Heart right ventricle (tissue), 16 donors: ENCODE data around the gene SVIL. TPM values are rescaled to one million over a fixed set of nuclear protein-coding genes. Genes with fewer than 3 reads are reported as not detected.
A peak's percentile ranks its signal among the peaks of the same experiment; 100 is the strongest.

Experiments
- ATAC-seq, 8 donors: fragments of 200-7000 bp; cut with Tn5 transposase; one replicate each; pipeline ENCODE4 v1.9.1; 2020; ENCODE audit warnings: mild to moderate bottlenecking in 8 of 8, moderate library complexity in 8 of 8, moderate number of reproducible peaks in 1 of 8
- DNase-seq, 2 donors: peaks; one replicate each; pipeline ENCODE4 v3.0.0-alpha.2; 2020
- H3K27ac ChIP-seq, 10 donors: fragments of 200-600 bp; sonication (generic) in 2 of 10; one replicate each; pipeline versions ENCODE4 v1.5.0 to v1.8.0; 2020 to 2022; ENCODE audit warnings: mild to moderate bottlenecking in 3 of 10
- H3K27me3 ChIP-seq, 7 donors: fragments of 200-600 bp; one replicate each; pipeline ENCODE4 v1.8.0; 2021 to 2022; ENCODE audit warnings: mild to moderate bottlenecking in 2 of 7
- H3K36me3 ChIP-seq, 9 donors: fragments of 200-600 bp; sonication (generic) in 1 of 9; one replicate each; pipeline versions ENCODE4 v1.5.0 to v1.8.0; 2020 to 2022; ENCODE audit warnings: mild to moderate bottlenecking in 2 of 9
- H3K4me1 ChIP-seq, 9 donors: fragments of 200-600 bp; sonication (generic) in 1 of 9; one replicate each; pipeline versions ENCODE4 v1.5.0 to v1.8.0; 2020 to 2022; ENCODE audit warnings: mild to moderate bottlenecking in 4 of 9
- H3K4me3 ChIP-seq, 10 donors: fragments of 200-600 bp; sonication (generic) in 2 of 10; one replicate each; pipeline versions ENCODE4 v1.5.0 to v1.8.0; 2020 to 2022; ENCODE audit warnings: mild to moderate bottlenecking in 7 of 10, moderate library complexity in 2 of 10
- H3K9me3 ChIP-seq, 11 donors: fragments of 200-600 bp in 10 of 11; sonication (generic) in 2 of 11; one replicate each; pipeline versions ENCODE4 v1.5.0 to v1.8.0; 2013 to 2022; ENCODE audit warnings: mild to moderate bottlenecking in 2 of 11, control low read depth in 1 of 11, moderate library complexity in 1 of 11
- WGBS, 2 donors: extraction: QIAGEN DNeasy Blood & Tissue Kit; methylation state at CpG; one replicate each; pipeline ENCODE4 v1.1.7; 2013; ENCODE audit warnings: inconsistent platforms in 1 of 2; 5-methylcytosine and 5-hydroxymethylcytosine counted together
- intact Hi-C, 10 donors: fragments of 100-400 bp; cut with DNase I; formaldehyde crosslinking; loops; one replicate each; pipeline versions ENCODE4 v1.11.1 to v1.14.2; 2022
- polyA plus RNA-seq, 2 donors: library from polyadenylated mRNA; stranded (reverse); fragments of 200-250 nt; gene quantifications; one replicate each; pipeline ENCODE4 v1.2.3, GENCODE V29; 2013
- total RNA-seq, 10 donors: library from RNA; stranded (reverse); fragmentation: NEBNext Ultra II Directional in 3 of 10; extraction: Animal tissue kit (Norgen Biotek cat#: 25700) in 3 of 10; gene quantifications; one replicate each; pipeline versions ENCODE4 v1.2.1 to v1.2.4, GENCODE V29; 2021 to 2023
- TF ChIP-seq, protein P1 (sequence below), 9 donors: fragments of 200-600 bp; sonication (generic) in 2 of 9; IDR thresholded peaks; one replicate each; pipeline versions ENCODE4 v1.5.0 to v1.8.0; 2021 to 2022; ENCODE audit warnings: antibody characterized with exemption in 9 of 9, mild to moderate bottlenecking in 5 of 9, moderate library complexity in 1 of 9
- donor health status: Arrhythmogenic right ventricular cardiomyopathy.
- donor health status: ischemic (EF 13 %, LVEDD 7.1; RV severe dilation, severe dysfunction).
- donor health status: healthy with polysubstance abuse.
- donor health status: DM: no; HTN: yes; CAD: no.
- donor health status: DM: no; HTN: no; CAD: no.
- donor health status: ischemic (EF 25% LVEDD 6.9; RV normal size, moderate dysfunction).
- donor health status: ischemic (EF 25% LVEDD 5.7; RV mildly dilated, moderate dysfunction).
- donor health status: healthy.
- donor health status: DM: yes; HTN: yes; CAD: no.
- donor health status: Ischemic cardiomyopathy.
- donor health status: ischemic (EF 35%, LVEDD 5.7; RV mildly dilated, moderate dysfunction).
- donor health status: nonischemic (EF 11% LVEDD 7.7; RV severe dilation, severe dysfunction).
- donor health status: DM: yes; HTN: yes; CAD: no.
- donor health status: PGD.
- donor health status: ischemic (EF 29% LVEDD 5.4; RV normal size, mild dysfunction).
- donor health status: nonischemic (EF 23%, LVEDD 6.1; RV moderate dilation, normal function).

SVIL gene
- total and polyA plus RNA-seq, 12 donors, result 38.6 to 655 (median 450) TPM

DNA sequence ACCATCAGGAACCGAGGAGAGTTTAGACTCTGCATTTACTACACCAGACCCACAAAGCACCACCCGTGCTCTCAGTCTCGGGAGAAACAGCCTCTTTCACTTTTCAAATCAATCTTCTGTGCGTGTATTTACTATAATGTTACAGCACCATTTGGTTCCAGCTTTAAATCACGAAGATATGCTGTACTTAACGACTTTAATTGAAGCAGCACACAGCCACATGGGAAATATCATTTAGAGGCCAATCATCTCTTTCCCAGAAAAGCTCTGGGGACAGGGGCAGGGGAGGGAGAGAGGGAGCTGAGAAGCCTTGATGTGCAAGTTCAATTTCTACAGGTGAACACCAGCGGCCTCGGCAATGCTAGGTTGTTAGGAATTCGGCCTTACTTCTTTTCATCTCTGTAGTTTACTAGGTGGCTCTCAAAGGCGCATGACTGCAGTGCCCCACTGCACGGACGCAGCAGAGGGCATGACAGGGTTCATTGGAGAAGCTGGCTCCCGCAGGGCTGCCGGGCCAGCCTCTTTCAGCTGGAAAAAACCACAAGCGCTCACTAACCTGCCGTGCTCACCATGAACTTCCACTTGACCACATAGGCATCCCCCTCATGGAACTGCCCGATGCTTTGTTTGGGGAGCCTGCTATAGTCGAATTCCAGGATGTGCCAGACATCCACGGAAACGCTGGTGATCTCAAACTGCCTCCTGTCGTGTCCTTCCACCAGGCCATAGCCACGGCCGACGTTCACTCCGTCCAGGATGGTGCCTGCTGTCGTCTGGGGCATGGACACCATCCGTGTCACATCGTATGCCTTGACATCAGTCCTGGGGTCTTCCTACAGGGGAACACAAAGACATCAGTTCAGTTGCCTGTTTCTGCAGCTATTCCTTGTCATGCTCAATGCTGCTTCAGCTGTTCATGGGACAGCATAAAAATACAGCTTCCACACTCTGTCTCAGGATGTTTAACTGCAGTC lies 154.5 kb downstream of the SVIL start:
- H3K9me3 ChIP-seq, result no peaks in the 10 kb centered on the region
- H3K36me3 ChIP-seq, result peaks cover 0 to 96% (median 51%) of the 10 kb centered on the region in 9 donors
- DNase-seq (no peak), ATAC-seq (no peak)
- intact Hi-C loops, result no loop called here
- TF ChIP-seq, protein P1, sequence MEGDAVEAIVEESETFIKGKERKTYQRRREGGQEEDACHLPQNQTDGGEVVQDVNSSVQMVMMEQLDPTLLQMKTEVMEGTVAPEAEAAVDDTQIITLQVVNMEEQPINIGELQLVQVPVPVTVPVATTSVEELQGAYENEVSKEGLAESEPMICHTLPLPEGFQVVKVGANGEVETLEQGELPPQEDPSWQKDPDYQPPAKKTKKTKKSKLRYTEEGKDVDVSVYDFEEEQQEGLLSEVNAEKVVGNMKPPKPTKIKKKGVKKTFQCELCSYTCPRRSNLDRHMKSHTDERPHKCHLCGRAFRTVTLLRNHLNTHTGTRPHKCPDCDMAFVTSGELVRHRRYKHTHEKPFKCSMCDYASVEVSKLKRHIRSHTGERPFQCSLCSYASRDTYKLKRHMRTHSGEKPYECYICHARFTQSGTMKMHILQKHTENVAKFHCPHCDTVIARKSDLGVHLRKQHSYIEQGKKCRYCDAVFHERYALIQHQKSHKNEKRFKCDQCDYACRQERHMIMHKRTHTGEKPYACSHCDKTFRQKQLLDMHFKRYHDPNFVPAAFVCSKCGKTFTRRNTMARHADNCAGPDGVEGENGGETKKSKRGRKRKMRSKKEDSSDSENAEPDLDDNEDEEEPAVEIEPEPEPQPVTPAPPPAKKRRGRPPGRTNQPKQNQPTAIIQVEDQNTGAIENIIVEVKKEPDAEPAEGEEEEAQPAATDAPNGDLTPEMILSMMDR (IDR thresholded peaks at IDR 0.05), result no peak
- H3K27me3 ChIP-seq, result no peaks in the 10 kb centered on the region
- H3K27ac ChIP-seq, result no peak overlapping the region
- H3K4me1 ChIP-seq, result peaks cover 4 to 53% (median 23%) of the 10 kb centered on the region in 9 donors
- WGBS, 2 donors, result 74 to 77% methylated on average over 28 of the region's 28 CpGs
- no peak overlapping the region for H3K4me3 ChIP-seq

DNA sequence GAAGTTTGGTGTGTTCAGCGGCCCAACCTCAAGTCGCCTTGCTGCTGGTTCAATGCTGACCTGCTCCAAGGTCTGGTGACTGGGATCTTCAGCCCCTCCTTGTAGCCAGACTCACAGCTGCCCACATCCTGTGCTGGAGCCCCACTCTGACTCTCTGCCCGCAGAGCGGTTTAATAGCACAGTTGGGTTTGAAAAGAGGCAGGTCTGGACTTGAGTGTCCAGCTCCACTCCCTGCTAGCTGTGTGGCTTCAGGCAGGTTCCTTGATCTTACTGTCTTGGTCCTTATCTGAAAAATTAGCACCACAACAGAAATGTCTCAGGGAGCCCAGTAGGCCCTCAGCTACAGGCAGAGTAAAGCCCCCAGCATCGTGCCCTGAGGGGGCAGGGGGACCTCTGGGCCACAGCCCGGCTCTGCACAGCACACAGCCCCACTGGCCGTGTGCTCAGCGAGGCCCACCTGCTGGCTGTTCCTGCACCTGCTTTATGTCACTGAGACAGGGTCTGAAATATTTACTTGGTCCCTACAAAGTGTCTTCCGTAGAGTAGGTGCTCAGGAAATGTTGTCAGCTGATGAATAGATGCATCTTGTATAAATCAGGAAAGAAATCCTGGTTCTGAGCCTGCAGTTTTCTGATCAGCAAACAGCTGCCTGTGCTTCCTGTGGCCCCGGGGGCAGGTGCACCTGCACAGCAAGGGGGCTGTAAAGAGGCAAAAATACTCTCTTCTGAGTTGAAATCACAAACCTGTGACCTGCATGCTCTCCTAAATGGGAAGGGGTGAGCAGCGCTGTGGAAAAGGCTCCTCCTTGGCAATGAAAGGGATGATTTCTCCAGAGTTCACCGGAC lies 155.5 kb downstream of the SVIL start:
- Histone ChIP-seq H3K27me3 (no peaks in the 10 kb centered on the region), H3K4me1 (peaks cover 4 to 53% (median 23%) of the 10 kb centered on the region in 9 donors), H3K36me3 (peaks cover 0 to 96% (median 48%) of the 10 kb centered on the region in 9 donors), H3K9me3 (no peaks in the 10 kb centered on the region), H3K4me3 (no peak overlapping the region), H3K27ac (no peak overlapping the region)
- TF ChIP-seq, protein P1 (IDR thresholded peaks at IDR 0.05), result no peak
- WGBS, 2 donors, result 77 to 78% methylated on average over 12 of the region's 12 CpGs
- ATAC-seq (no peak), DNase-seq (no peak)
- intact Hi-C loops, result no loop called here

DNA sequence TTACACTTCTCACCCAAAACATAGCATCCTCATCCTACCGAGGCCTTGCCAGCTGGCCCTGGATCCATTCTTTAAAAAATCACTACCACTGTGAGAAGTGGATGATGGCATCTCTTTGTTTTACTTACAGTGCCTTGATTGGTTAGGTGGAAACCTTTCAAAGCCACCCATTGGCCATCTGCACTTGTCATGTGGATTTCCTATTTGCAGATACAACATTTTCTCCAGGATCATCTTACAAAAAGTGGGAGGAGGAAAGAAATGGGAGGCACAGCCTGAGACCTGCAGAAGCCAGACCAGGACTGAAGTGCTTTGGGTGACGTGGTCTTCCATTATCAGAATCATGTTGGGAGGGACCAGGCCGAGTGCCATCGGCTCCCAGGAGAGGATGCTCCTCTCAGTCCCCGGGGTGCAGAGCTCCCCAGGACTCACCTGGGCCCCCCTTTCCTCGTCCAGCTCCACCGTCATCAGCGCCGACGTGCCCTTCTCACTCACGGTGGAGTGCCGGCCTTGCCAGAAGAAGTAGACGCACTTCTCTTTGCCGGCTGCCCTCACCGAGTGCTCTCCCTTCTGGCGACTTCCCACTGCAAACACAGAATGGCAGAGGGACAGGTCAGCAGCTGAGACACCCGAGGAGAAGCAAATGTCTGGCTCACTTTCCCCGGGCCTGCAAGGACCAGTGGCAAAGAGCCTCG lies 161.2 kb downstream of the SVIL start:
- H3K9me3 ChIP-seq, result no peaks in the 10 kb centered on the region
- peak overlapping the region in 5 of 10 donors; percentile 12 to 65 (median 45) for H3K27ac ChIP-seq
- H3K4me1 ChIP-seq, result peaks cover 4 to 70% (median 31%) of the 10 kb centered on the region in 9 donors
- DNase-seq, result peak in 1 of 2 donors; percentile 49
- peak in 7 of 8 donors; percentile 36 to 69 (median 61) for ATAC-seq
- intact Hi-C loops, result no loop called here
- no peak overlapping the region for H3K4me3 ChIP-seq
- H3K36me3 ChIP-seq, result peaks cover 0 to 99% (median 57%) of the 10 kb centered on the region in 9 donors
- TF ChIP-seq, protein P1 (IDR thresholded peaks at IDR 0.05), result no peak
- H3K27me3 ChIP-seq, result no peaks in the 10 kb centered on the region
- 50 to 59% methylated on average over 19 of the region's 19 CpGs for WGBS, 2 donors

DNA sequence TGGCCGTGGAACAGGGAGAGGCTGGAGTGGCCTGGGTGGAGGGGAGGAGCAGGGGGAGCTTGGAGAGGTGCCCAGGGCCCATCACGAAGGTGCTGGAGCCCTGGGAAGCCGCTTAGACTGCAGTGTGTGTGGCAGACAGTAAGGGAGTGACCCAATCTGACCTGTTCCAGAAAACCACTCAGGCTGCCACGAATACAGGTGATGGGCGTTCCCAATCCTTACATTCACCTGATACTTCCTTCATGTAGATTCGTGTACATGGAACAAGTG lies 161.7 kb downstream of the SVIL start:
- H3K9me3 ChIP-seq, result no peaks in the 10 kb centered on the region
- peak in 1 of 2 donors; percentile 45 for DNase-seq
- peak in 7 of 8 donors; percentile 19 to 56 (median 37) for ATAC-seq
- H3K27me3 ChIP-seq, result no peaks in the 10 kb centered on the region
- H3K4me3 ChIP-seq, result no peak overlapping the region
- peaks cover 0 to 99% (median 57%) of the 10 kb centered on the region in 9 donors for H3K36me3 ChIP-seq
- intact Hi-C loops, result no loop called here
- H3K27ac ChIP-seq, result peak overlapping the region in 5 of 10 donors; percentile 12 to 65 (median 45)
- TF ChIP-seq, protein P1 (IDR thresholded peaks at IDR 0.05), result no peak
- 51 to 67% methylated on average over 6 of the region's 6 CpGs for WGBS, 2 donors
- peaks cover 4 to 67% (median 31%) of the 10 kb centered on the region in 9 donors for H3K4me1 ChIP-seq
